Activated naive CD8-positive, alpha-beta T cell treated with anti-CD3 and anti-CD28 coated beads, Interleukin-2, amount 50 U/mL, for 16 hours (primary cell): ENCODE measurements around the gene NDUFA1.
"Not testable (repeated sequence)": the region's sequence is repeated elsewhere in the genome, so short reads cannot be mapped to it uniquely, and the experiment has no call there.

Source experiments
- DNase-seq: peaks from one replicate; pipeline ENCODE4 v3.0.0-alpha.2; 2020; ENCODE audit warnings: low read depth, low spot score

The NDUFA1 gene

DNA sequence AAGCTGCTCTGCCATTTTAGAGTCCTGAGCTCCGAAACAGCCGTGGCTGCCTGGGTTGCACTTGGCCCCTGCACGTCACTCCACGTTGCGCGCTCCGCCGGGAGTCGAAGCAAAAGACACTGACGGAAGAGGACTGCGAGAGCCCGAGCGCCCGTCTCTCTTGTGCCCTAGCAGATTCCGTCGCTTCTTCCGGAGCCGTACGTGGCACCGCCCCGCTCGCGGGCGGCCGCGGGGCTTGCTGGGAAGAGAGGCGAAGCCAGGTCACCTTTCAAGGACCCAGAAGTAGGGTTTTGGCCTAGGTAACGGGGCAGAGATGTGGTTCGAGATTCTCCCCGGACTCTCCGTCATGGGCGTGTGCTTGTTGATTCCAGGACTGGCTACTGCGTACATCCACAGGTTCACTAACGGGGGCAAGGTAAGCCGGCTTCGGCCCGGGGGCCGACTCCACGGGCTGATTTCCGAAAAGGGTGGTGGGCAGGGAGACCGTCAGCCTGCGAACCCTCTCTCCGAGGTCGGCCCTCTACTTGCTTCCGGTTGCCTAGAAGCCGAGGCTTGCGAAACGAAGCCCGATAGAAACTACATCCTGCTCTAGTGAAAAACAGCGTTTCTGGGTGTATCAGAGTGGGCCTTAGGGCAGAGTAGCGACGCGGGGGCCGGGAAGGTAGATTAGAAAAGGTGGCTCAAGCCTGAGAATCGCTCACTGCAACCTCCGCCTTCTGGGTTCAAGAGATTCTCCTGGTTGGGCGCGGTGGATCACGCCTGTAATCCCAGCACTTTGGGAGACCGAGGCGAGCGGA lies at the start of gene NDUFA1, which contains the start of gene RNF113A:
NDUFA1 (plus strand) TSS at position 234 of the 797 bp plus-strand sequence; CDS start at position 314, 80 bp downstream.
RNF113A (minus strand) TSS at position 135 of the 797 bp plus-strand sequence; CDS start at position 15, 120 bp downstream.
- peak; percentile 39 for DNase-seq

GRCh38 chrX:119824221-119824620 lies 47.4 kb upstream of the NDUFA1 start:
- DNase-seq = not testable (repeated sequence)

GRCh38 chrX:119826399-119826959 lies 45.2 kb upstream of the NDUFA1 start:
- DNase-seq = no peak

DNA sequence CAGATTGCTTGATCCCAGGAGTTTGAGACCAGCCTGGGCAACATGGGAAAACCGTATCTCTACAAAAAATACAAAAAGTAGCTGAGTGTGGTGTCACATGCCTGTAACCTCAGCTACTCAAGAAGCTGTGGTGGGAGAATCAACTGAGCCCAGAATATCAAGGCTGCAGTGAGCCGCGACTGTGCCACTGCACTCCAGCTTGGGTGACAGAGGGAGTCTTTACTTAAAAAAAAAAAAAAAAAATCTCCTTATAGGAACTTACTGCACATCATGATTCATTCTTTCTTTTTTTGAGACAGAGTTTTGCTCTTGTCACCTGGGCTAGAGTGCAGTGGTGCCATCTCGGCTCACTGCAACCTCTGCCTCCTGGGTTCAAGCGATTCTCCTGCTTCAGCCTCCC lies 43.2 kb upstream of the NDUFA1 start:
- no peak for DNase-seq

DNA sequence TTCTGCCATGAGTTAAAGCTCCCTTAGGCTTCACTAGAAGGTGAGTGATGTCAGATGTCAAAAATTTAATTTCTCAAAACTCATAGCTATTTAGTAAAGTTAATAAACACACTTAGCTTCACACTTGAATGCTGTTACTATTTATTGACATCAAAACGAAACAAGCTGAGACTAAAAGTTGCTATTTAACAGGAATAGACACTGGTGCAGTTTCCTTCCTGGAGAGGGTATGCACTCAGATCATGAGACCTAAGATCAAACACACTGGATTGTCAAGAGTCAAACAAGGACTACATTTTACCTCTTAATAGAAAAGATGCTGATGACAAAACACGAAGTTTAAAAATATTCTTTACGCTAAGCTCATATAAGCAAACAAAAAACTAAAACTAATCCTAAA lies 37.7 kb upstream of the NDUFA1 start:
- DNase-seq = no peak

DNA sequence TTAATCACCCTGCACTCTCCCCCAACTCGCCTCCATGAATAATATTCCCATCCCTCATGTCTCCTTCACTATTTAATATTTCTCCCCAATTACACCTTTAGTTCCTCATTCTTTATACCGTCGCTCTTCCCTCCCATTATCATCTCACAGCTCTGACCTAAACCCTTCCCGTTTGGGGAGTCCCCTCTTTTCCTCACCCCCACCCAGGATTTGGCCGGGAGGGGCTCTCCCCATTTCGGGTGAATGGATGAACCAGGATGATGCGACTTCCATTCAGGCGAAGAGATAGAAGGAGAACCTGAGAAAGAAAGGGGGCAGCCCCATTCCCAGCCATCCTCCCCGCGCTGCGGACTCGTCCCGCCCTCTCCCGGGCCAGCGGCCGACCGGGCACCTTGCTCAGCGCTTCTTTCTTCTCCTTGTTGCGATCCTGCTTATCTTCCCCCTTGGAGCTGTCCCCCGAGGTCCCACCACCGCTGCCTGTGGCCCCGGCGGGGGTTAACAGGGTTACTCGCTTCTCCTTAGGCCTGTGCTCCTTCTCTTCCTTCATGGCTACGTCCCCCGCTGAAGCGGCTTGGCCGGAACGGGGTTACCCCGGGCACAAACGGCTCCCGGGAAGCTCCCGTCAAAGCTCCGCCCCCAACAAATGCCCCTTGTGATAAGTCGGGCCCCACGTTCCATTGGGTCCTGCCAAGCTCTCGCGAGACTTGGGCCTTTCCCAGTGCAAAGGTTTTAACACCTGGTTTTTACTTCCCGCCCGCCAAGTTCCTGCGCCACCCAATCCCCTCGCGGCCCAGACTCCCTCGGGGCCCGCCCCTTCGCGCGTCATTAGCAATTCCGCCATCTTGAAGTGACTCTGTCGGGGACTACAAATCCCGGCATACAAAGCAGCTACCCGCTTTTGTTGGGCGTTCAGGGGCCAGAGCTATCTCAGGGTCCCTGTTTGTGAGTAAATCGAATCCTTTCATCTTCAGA lies 19.0 kb upstream of the NDUFA1 start, which contains the start of gene UPF3B:
UPF3B (minus strand) TSS at position 582 of the 972 bp plus-strand sequence; CDS start at position 547, 35 bp downstream.
- DNase-seq = peak; percentile 81

DNA sequence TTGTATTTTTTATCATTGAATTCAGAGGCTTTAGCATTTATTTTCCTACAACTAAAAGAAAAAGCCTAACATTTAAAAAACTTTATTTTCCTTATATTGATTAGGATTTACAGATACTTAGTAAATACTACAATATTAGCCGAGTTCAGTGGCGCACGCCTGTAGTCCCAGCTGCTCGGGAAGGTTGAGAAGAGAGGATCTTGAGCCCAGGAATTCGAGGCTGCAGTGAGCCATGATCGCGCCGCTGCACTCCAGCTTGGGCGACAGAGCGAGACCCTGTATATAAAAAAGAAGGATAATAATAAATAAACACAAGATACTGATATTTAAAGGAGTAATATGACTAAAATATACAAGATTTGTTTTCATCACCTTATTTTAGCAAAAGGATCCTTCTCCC lies 18.2 kb upstream of the NDUFA1 start:
- no peak for DNase-seq

DNA sequence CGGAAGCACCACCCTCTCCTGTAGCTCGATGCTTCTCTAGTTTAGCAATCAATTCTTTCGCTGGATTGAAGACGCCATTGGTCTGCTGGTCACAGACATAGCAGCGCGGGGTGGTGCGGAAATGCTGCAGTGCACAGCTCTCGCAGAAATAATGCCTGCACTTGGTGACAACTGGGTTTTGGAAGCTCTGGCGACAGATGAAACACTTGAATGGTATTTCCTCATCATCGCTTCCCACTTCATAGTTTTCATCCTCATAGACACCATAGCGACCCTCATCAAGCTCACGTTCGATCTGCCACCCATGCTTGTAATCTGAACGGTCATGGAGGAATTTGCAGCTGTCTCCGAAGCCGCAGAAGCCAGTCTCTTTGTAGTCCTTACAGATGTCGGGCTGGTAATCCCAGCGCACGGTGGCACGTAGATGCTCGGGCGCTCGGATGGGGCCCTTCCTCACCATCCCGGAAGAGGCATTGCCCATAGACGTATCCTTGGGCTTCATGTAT lies 953 bp upstream of the NDUFA1 start:
- DNase-seq = no peak

GRCh38 chrX:119871245-119871598 lies 410 bp upstream of the NDUFA1 start:
- no peak for DNase-seq

DNA sequence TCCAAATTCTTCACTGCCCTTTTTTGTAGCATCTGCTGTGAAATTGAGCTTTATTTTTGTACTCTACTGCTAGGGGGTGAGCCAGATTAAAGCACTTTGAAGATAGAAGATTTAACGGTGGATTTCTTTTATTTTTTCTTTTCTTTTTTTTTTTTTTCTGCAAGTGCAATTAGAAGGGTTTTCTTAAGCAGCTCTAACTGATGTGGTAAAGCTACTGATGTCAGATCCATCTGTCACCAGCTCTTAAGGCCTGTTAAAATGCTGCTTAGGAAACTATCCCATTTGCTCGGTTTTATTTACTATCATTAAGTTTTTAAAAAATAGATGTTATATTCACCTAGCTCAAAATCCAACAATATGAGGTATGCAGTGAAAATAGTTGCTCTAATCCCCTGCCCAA lies 7.1 kb downstream of the NDUFA1 start:
- no peak for DNase-seq

DNA sequence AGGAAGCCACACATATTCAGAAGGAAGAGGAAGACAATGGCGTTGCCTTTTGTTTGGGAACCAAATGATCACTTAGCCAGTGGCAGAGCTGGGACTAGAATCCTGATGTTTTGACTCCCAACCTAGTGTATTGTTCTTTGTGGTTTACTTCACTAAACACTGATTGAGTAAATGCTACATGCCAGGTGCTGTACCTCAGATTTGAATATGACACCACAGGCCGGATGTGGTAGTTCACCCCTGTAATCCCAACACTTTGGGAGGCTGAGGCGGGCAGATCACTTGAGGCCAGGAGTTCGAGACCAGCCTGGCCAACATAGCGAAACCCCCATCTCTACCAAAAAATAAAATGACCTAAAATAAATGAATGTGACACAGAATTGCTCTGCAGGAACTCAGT lies 8.4 kb downstream of the NDUFA1 start:
- DNase-seq = no peak

- DNase-seq = no peak
Observed at GRCh38 chrX:119880552-119881437, 9.2 kb downstream of the NDUFA1 start.

GRCh38 chrX:119885554-119886428 lies 14.2 kb downstream of the NDUFA1 start:
- no peak for DNase-seq

- DNase-seq = peak; percentile 4
Observed at GRCh38 chrX:119887721-119888425, 16.2 kb downstream of the NDUFA1 start.

DNA sequence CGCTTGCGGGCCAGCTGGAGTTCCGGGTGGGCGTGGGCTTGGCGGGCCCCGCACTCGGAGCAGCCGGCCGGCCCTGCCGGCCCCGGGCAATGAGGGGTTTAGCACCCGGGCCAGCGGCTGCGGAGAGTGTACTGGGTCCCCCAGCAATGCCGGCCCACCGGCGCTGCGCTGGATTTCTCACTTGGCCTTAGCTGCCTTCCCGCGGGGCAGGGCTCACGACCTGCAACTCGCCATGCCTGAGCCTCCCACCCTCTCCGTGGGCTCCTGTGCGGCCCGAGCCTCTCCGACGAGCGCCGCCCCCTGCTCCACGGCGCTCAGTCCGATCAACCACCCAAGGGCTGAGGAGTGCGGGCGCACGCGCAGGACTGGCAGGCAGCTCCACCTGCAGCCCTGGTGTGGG lies 19.0 kb downstream of the NDUFA1 start:
- not testable (repeated sequence) for DNase-seq

GRCh38 chrX:119891961-119892692 lies 20.5 kb downstream of the NDUFA1 start:
- not testable (repeated sequence) for DNase-seq

DNA sequence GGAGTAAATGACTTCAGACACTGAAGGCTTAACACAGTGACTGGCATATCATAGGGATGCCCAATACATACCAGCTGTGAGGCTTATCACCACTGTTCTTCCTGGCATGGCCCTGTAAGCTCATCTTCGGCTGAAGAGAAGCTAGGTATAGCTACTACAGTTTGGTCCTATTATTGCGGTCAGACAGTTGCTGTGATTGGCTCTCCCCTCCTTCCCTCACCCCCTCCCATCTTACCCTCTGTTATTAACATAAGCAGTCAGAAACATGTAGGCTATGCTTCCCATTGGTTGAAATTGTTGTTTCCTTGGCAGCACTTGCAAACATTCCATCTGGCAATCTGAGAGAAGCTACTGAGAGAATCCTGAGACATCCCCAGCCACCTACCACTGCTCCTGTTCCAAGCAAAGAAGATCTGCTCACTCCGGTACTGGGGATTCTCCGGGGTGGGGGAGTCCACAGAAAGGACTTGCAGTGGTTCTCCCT lies 24.3 kb downstream of the NDUFA1 start, which contains the start of gene AKAP14:
AKAP14 (plus strand) TSS at position 51 of the 484 bp plus-strand sequence. CDS start 7,331 bp downstream, outside the sequence.
- no peak for DNase-seq

GRCh38 chrX:119899125-119899524 lies 27.5 kb downstream of the NDUFA1 start:
- no peak for DNase-seq
